ENCODE results near the gene FDXR.
"Not testable (repeated sequence)": the region's sequence is repeated elsewhere in the genome, so short reads cannot be mapped to it uniquely, and the experiment has no call there.

The FDXR gene

GRCh38 chr17:74872313-74873036, at the start of gene FDXR:
Gene FDXR (minus strand): TSS chr17:74872994. CDS start chr17:74872944, 50 bp downstream.
- DNase-seq (ENCODE audit: extremely low read depth in 1 of 2, low read depth in 1 of 2) = no peak

DNA sequence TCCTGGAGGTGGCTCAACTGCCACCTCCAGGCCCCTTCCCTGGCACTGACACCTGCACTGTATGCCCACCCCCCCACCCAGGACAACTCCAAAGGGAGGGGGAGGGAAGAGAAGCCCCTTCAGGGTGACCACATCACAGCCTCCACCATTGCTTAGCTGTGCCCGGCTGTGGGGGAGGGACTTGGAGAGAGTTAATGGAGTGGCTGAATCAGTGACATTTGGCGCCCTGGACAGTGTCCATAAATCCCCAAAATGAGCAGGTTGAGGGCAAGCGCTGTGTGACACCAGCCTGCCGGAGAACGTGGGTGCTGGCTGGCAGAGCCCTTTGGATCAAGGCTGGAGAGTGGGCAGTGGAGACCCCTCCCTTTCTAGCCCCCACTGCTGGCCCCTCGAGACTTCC, 49.4 kb upstream of the FDXR start:
- DNase-seq (ENCODE audit: extremely low read depth in 1 of 2, low read depth in 1 of 2) = no peak

GRCh38 chr17:74921769-74922168, 49.0 kb upstream of the FDXR start:
- no peak for DNase-seq (ENCODE audit: extremely low read depth in 1 of 2, low read depth in 1 of 2)

DNA sequence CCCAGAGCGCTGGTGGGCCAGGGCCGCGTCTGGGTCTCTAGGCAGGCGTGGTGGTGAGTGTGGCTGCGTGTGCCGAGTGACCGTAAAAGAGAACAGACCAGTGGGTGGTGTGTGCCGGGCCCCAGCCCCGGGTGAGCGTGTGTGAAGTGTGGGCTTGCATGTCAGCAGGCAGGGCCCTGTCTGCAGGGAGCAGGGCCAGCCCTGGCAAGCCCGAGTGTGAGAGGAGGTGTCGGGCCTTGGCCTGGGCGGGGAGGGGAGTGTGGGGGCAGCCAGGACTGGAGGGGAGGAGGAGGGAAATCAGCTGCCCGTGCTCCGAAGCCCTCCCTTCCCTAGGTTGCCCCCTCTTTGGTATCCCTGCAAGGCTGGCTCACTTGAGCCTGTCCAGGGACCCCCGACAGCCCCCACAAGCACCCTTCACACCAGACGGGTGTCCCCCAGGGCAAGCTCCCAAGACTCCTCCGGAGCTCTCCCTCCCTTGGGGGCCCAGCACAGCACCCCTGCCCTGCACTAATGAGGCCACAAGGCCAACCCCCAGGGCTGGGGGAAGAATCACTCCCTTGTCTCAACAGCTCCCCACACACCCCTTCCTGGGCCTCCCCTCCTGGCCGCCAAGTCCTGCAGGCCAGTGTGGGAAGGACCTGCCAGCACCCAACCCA, 48.4 kb upstream of the FDXR start:
- DNase-seq (ENCODE audit: extremely low read depth in 1 of 2, low read depth in 1 of 2) = no peak

GRCh38 chr17:74920642-74921025, 47.8 kb upstream of the FDXR start:
- DNase-seq (ENCODE audit: extremely low read depth in 1 of 2, low read depth in 1 of 2) = no peak

DNA sequence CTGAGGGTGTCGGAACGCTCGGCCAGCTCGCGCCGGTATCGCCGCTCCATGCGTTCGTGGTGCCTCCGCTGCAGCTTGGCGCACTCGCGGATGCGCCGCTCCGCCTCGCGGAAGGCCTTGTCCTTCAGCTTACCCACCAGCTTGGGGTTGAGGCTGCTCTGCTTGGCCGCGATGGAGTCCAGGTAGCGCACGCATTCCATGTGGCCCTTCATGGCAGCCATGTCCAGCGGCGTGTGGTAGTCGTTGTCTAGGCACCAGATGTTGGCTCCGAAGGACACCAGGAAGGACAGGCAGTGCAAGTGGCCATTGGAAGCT, 47.5 kb upstream of the FDXR start:
- no peak for DNase-seq (ENCODE audit: extremely low read depth in 1 of 2, low read depth in 1 of 2)

DNA sequence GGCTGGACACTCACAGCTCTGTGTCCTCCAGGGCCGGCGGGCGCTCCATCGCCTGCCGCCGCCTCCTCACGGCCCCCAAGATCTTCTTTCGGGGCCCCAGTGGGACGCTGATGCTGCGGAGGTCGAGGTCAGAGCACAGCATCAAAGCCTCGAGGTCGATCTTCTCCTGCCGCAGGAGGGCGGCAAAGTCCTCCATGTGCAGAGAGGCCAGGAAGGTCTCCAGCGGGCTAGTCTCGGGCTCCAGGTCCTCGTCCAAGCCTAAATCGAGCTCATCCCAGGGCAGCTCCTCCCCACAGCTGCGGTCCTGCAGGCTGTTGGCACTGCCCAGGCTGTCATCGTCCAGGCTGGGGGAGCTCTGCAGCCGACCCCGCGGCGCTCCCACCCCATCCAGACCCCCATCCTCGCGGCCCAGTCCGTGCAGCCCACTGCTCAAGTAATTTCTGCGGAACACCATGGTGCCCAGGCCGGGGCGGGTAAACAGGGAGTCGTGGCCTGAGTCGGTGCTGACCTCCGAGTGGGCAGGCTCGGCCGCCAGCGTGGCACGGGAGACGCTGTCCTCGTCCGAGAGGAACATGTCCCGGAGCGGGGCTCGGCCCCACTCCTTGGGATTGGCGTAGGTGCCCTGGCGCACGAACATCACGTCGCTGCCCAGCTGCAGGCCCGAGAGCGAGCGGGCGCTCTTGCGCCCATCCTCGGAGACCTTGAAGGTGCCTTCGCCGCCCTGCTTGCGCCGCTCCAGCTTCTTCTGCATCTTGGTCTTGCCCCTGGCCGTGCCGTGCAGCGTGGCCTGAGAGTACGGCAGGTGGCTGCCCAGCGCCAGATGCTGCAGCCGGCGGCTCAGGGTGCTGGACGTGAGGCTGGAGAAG, 46.9 kb upstream of the FDXR start:
- no peak for DNase-seq (ENCODE audit: extremely low read depth in 1 of 2, low read depth in 1 of 2)

- DNase-seq (ENCODE audit: extremely low read depth in 1 of 2, low read depth in 1 of 2) = no peak
Observed at GRCh38 chr17:74918906-74919305, 46.1 kb upstream of the FDXR start.

- DNase-seq (ENCODE audit: extremely low read depth in 1 of 2, low read depth in 1 of 2) = no peak
Observed at GRCh38 chr17:74917430-74917829, 44.6 kb upstream of the FDXR start.

DNA sequence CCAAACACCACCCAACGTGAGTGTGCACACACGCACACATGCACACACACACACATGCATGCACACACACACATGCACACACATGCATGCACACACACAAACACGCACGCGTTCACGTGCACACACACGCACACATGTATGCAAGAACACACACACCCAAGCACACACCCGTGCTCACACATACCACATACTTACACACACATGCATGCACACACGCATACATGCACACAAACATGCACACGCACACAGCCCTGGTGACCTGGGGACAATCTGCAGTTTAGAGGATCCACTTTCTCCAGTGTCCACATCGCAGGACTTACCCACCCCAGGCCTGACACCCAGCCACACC, 44.0 kb upstream of the FDXR start:
- DNase-seq (ENCODE audit: extremely low read depth in 1 of 2, low read depth in 1 of 2) = no peak

GRCh38 chr17:74916136-74916850, 43.5 kb upstream of the FDXR start:
- no peak for DNase-seq (ENCODE audit: extremely low read depth in 1 of 2, low read depth in 1 of 2)

DNA sequence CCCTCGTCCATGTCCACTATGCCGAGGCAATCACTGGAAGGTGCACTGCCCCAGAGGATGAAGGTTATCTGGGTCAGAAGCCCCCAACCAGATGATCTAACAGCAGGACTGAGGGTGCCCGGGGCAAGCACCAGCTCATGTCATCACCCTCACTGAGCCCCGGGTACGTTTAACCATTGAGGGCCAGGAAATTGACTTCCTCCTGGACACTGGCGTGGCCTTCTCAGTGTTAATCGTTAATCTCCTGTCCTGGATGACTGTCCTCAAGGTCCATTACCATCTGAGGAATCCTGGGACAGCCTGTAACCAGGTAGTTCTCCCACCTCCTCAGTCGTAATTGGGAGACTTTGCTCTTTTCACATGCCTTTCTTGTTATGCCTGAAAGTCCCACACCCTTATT, 38.6 kb upstream of the FDXR start:
- DNase-seq (ENCODE audit: extremely low read depth in 1 of 2, low read depth in 1 of 2) = not testable (repeated sequence)

DNA sequence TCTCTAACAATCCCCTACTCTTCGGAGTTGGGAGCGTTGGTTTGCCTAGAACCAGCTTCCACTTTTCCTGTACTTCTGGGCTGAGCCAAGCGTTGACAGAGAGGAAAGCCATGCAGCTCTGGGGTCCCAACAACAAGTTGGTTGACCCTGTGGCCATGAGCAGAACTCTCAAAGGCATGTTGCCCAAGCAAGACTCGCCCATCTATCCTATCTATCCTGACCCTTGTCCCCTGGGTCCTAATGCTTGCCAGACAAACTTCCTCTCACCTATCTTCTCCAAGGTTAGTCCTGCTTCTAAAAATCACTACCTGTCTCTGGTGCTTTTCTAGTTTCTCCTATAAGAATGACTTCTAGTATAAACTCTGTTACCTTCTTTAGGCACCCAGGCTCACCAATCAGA, 36.3 kb upstream of the FDXR start:
- not testable (repeated sequence) for DNase-seq (ENCODE audit: extremely low read depth in 1 of 2, low read depth in 1 of 2)

DNA sequence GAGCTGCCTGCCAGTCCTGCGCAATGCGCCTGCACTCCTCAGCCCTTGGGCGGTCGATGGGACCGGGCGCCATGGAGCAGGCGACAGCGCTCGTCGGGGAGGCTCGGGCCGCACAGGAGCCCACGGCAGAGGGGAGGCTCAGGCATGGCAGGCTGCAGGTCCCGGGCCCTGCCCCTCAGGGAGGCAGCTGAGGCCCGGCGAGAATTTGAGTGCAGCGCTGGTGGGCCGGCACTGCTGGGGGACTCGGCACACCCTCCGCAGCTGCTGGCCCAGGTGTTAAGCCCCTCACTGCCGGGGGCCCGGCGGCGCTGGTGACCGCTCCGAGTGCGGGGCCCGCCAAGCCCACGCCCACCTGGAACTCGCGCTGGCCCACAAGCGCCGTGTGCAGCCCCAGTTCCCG, 34.2 kb upstream of the FDXR start:
- DNase-seq (ENCODE audit: extremely low read depth in 1 of 2, low read depth in 1 of 2) = no peak

GRCh38 chr17:74906214-74906793, 33.5 kb upstream of the FDXR start:
- DNase-seq (ENCODE audit: extremely low read depth in 1 of 2, low read depth in 1 of 2) = not testable (repeated sequence)

DNA sequence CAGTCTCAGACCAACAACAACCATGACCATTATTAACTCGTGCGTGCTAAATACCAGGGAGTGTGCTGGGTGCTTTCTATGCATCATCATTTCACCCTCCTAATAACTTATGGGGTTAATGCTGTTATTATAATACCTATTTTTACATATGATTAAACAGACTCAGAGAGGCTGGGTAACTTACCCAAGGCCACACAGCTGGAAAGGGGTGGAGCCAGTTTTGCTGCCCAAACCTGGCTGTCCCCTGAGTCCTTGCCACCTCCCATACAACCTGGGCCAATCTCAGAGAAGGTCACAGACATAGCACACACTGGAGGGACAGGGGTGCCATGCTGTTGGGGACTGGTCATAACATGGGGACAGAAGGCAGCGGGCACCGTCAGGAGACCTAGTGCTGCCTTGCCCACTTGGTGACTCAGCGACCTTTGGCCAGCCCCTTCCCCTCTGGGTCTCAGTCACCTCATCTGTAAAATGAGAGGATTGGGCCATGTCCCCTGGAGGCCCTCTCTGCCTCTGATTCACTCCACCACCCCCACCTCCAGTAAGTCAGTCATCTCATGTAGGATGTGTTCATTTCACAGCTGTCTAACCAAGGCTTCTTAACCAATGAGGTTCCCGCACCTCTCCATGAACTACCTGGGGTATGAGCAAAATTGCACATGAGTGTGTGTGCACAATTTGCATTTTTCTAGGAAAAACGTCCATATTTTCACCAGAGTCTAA, 32.1 kb upstream of the FDXR start:
- no peak for DNase-seq (ENCODE audit: extremely low read depth in 1 of 2, low read depth in 1 of 2)

GRCh38 chr17:74903671-74904070, 30.9 kb upstream of the FDXR start:
- no peak for DNase-seq (ENCODE audit: extremely low read depth in 1 of 2, low read depth in 1 of 2)

DNA sequence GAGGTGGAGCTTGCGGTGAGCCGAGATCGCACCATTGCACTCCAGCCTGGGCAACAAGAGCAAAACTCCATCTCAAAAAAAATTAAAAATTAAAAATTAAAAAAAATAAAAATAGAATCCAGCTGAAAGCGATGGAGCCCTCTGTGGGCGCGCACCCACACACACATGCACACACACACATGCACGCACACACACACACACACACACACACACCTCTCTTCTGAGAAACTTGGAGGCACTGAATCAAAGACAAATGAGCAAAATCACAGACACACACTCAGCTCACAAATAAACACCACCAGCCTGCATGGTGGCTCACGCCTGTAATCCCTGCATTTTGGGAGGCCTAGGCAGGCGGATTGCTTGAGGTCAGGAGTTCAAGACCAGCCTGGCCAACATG, 30.2 kb upstream of the FDXR start:
- DNase-seq (ENCODE audit: extremely low read depth in 1 of 2, low read depth in 1 of 2) = no peak

DNA sequence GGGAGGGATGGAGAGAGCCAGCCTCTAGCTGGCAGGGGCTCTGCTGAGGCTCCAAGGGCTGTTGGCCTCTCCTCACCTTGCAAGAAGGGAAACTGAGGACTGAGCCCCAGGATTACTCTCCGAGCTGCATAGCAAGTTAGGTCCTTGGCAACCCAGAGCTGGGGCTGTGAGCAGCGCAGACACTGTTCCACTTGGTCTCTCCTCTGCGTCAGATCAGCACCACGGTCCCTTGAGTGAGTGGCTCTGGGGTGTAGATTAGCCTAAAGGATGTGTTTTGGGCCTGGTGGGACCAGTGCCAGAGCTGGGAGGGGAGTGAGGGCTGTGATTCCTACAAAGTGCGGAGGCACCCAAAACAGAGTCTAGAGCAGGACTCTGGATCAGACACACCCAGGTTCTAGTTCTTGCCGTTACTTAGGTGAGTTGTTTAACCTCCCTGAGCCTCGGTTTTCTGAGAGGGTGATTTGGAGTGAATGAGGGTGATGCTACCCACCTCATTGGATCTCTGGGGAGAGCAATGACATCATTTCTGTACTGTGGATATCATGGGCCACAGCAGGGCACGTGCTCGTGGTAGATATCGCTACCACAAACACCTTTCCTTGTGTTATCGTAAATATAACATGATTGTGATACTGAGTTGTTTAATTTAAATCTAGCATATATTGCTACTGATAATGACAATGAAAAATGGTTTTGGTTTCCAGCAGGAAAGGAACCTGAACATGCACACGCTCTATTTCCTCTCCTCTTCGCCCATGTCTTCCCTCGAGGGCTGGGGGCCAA, 28.8 kb upstream of the FDXR start:
- no peak for DNase-seq (ENCODE audit: extremely low read depth in 1 of 2, low read depth in 1 of 2)

- no peak for DNase-seq (ENCODE audit: extremely low read depth in 1 of 2, low read depth in 1 of 2)
Observed at GRCh38 chr17:74900208-74900607, 27.4 kb upstream of the FDXR start.
